Stimulated activated naive B cell treated with anti-CD40 and anti-IgM and Interleukin-4, amounts not matched to agents 10 μg/mL and 1 μg/mL and 100 μg/mL, for 72 hours (primary cell): ENCODE measurements around the gene TAC4.

Experiments
- ATAC-seq, 2 donors: fragments of 150-1000 bp; cut with Tn5 transposase; replicated peaks; 2 replicates each; pipeline ENCODE4 v1.10.0; 2021; ENCODE audit warnings: moderate library complexity in 1 of 2
- DNase-seq: peaks from one replicate; pipeline ENCODE4 v3.0.0; 2021
- H3K27ac Mint-ChIP-seq: one replicate; pipeline ENCODE4 v1.8.0; 2022; ENCODE audit warnings: mild to moderate bottlenecking, mixed read lengths
- H3K27me3 Mint-ChIP-seq, 2 donors: one replicate each; pipeline ENCODE4 v1.8.0; 2022; ENCODE audit warnings: mixed read lengths in 2 of 2
- H3K36me3 Mint-ChIP-seq, 2 donors: one replicate each; pipeline ENCODE4 v1.8.0; 2022; ENCODE audit warnings: mixed read lengths in 2 of 2, mild to moderate bottlenecking in 1 of 2
- H3K4me1 Mint-ChIP-seq, 2 donors: one replicate each; pipeline ENCODE4 v1.8.0; 2022; ENCODE audit warnings: mixed read lengths in 2 of 2, mild to moderate bottlenecking in 1 of 2
- H3K4me3 Mint-ChIP-seq, 2 donors: one replicate each; pipeline ENCODE4 v1.8.0; 2022; ENCODE audit warnings: mild to moderate bottlenecking in 2 of 2, mixed read lengths in 2 of 2, moderate library complexity in 1 of 2
- H3K9me3 Mint-ChIP-seq, 2 donors: one replicate each; pipeline ENCODE4 v1.8.0; 2022; ENCODE audit warnings: mixed read lengths in 2 of 2, mild to moderate bottlenecking in 1 of 2

Gene TAC4

GRCh38 chr17:49821916-49822315 lies 26.0 kb downstream of the TAC4 start:
- peaks cover 0 to 4% of the 10 kb centered on the region in 2 donors for H3K4me1 Mint-ChIP-seq
- no peak overlapping the region for H3K4me3 Mint-ChIP-seq
- H3K27ac Mint-ChIP-seq, result no peak overlapping the region
- ATAC-seq (no peak), DNase-seq (no peak)
- no peaks in the 10 kb centered on the region for H3K27me3 Mint-ChIP-seq
- no peaks in the 10 kb centered on the region for H3K9me3 Mint-ChIP-seq
- H3K36me3 Mint-ChIP-seq, result peaks cover 21 to 50% of the 10 kb centered on the region in 2 donors

- no peak overlapping the region for H3K27ac Mint-ChIP-seq
- H3K27me3 Mint-ChIP-seq, result no peaks in the 10 kb centered on the region
- H3K4me3 Mint-ChIP-seq, result no peak overlapping the region
- no peak for ATAC-seq
- H3K9me3 Mint-ChIP-seq, result no peaks in the 10 kb centered on the region
- peaks cover 26 to 54% of the 10 kb centered on the region in 2 donors for H3K36me3 Mint-ChIP-seq
- DNase-seq, result no peak
- H3K4me1 Mint-ChIP-seq, result peaks cover 0 to 4% of the 10 kb centered on the region in 2 donors
Observed at GRCh38 chr17:49821466-49821865, 26.4 kb downstream of the TAC4 start.

- H3K36me3 Mint-ChIP-seq, result peaks cover 26 to 50% of the 10 kb centered on the region in 2 donors
- H3K4me3 Mint-ChIP-seq, result no peak overlapping the region
- no peaks in the 10 kb centered on the region for H3K9me3 Mint-ChIP-seq
- DNase-seq, result no peak
- H3K27ac Mint-ChIP-seq, result no peak overlapping the region
- no peaks in the 10 kb centered on the region for H3K27me3 Mint-ChIP-seq
- no peak for ATAC-seq
- H3K4me1 Mint-ChIP-seq, result peaks cover 0 to 4% of the 10 kb centered on the region in 2 donors
Observed at GRCh38 chr17:49820773-49821172, 27.1 kb downstream of the TAC4 start.

- Mint-ChIP-seq H3K4me3 (no peak overlapping the region), H3K4me1 (peaks cover 0 to 4% of the 10 kb centered on the region in 2 donors), H3K9me3 (no peaks in the 10 kb centered on the region), H3K36me3 (peaks cover 29 to 44% of the 10 kb centered on the region in 2 donors), H3K27ac (no peak overlapping the region), H3K27me3 (no peaks in the 10 kb centered on the region)
- DNase-seq (no peak), ATAC-seq (no peak)
Observed at GRCh38 chr17:49819651-49820050, 28.2 kb downstream of the TAC4 start.

- H3K27me3 Mint-ChIP-seq, result no peaks in the 10 kb centered on the region
- H3K4me3 Mint-ChIP-seq, result no peak overlapping the region
- DNase-seq (no peak), ATAC-seq (no peak)
- peak overlapping the region; percentile 9 for H3K27ac Mint-ChIP-seq
- H3K4me1 Mint-ChIP-seq, result peaks cover 0 to 4% of the 10 kb centered on the region in 2 donors
- H3K36me3 Mint-ChIP-seq, result peaks cover 27 to 45% of the 10 kb centered on the region in 2 donors
- no peaks in the 10 kb centered on the region for H3K9me3 Mint-ChIP-seq
Observed at GRCh38 chr17:49819138-49819537, 28.7 kb downstream of the TAC4 start.

- no peak overlapping the region for H3K27ac Mint-ChIP-seq
- no peaks in the 10 kb centered on the region for H3K27me3 Mint-ChIP-seq
- DNase-seq, result no peak
- H3K4me3 Mint-ChIP-seq, result no peak overlapping the region
- no peak for ATAC-seq
- no peaks in the 10 kb centered on the region for H3K9me3 Mint-ChIP-seq
- peaks cover 31 to 53% of the 10 kb centered on the region in 2 donors for H3K36me3 Mint-ChIP-seq
- peaks cover 0 to 4% of the 10 kb centered on the region in 2 donors for H3K4me1 Mint-ChIP-seq
Observed at GRCh38 chr17:49817993-49818392, 29.9 kb downstream of the TAC4 start.

- H3K36me3 Mint-ChIP-seq, result peaks cover 25 to 42% of the 10 kb centered on the region in 2 donors
- no peaks in the 10 kb centered on the region for H3K27me3 Mint-ChIP-seq
- no peak for DNase-seq
- no peak overlapping the region for H3K27ac Mint-ChIP-seq
- H3K4me1 Mint-ChIP-seq, result peaks cover 0 to 4% of the 10 kb centered on the region in 2 donors
- no peak for ATAC-seq
- no peaks in the 10 kb centered on the region for H3K9me3 Mint-ChIP-seq
- no peak overlapping the region for H3K4me3 Mint-ChIP-seq
Observed at GRCh38 chr17:49815761-49816281, 32.0 kb downstream of the TAC4 start.

- DNase-seq (no peak), ATAC-seq (no peak)
- Mint-ChIP-seq H3K27me3 (no peaks in the 10 kb centered on the region), H3K36me3 (peaks cover 26 to 46% of the 10 kb centered on the region in 2 donors), H3K4me3 (no peak overlapping the region), H3K4me1 (peaks cover 0 to 4% of the 10 kb centered on the region in 2 donors), H3K27ac (no peak overlapping the region), H3K9me3 (no peaks in the 10 kb centered on the region)
Observed at GRCh38 chr17:49814781-49815529, 32.9 kb downstream of the TAC4 start.

- Mint-ChIP-seq H3K9me3 (no peaks in the 10 kb centered on the region), H3K4me1 (peaks cover 8 to 9% of the 10 kb centered on the region in 2 donors), H3K36me3 (peaks cover 27 to 50% of the 10 kb centered on the region in 2 donors), H3K27me3 (no peaks in the 10 kb centered on the region), H3K27ac (no peak overlapping the region), H3K4me3 (no peak overlapping the region)
- ATAC-seq (no peak), DNase-seq (no peak)
Observed at GRCh38 chr17:49809056-49809455, 38.8 kb downstream of the TAC4 start.

GRCh38 chr17:49798738-49799137 lies 49.1 kb downstream of the TAC4 start:
- DNase-seq (no peak), ATAC-seq (no peak)
- H3K4me1 Mint-ChIP-seq, result peaks cover 9 to 24% of the 10 kb centered on the region in 2 donors
- no peak overlapping the region for H3K4me3 Mint-ChIP-seq
- peaks cover 22 to 35% of the 10 kb centered on the region in 2 donors for H3K36me3 Mint-ChIP-seq
- no peaks in the 10 kb centered on the region for H3K27me3 Mint-ChIP-seq
- no peaks in the 10 kb centered on the region for H3K9me3 Mint-ChIP-seq
- no peak overlapping the region for H3K27ac Mint-ChIP-seq

GRCh38 chr17:49798182-49798581 lies 49.7 kb downstream of the TAC4 start:
- Mint-ChIP-seq H3K4me3 (no peak overlapping the region), H3K4me1 (peaks cover 11 to 24% of the 10 kb centered on the region in 2 donors), H3K27me3 (no peaks in the 10 kb centered on the region), H3K9me3 (no peaks in the 10 kb centered on the region), H3K27ac (peak overlapping the region; percentile 66), H3K36me3 (peaks cover 24 to 35% of the 10 kb centered on the region in 2 donors)
- no peak for ATAC-seq
- no peak for DNase-seq

- Mint-ChIP-seq H3K4me3 (peak overlapping the region; percentile 37 to 60), H3K27ac (peak overlapping the region; percentile 44), H3K9me3 (no peaks in the 10 kb centered on the region), H3K4me1 (peaks cover 14 to 35% of the 10 kb centered on the region in 2 donors), H3K36me3 (peaks cover 25 to 47% of the 10 kb centered on the region in 2 donors), H3K27me3 (no peaks in the 10 kb centered on the region)
- no peak for DNase-seq
- ATAC-seq, result peak; percentile 87 to 90
Observed at GRCh38 chr17:49795372-49795771, 52.5 kb downstream of the TAC4 start.

GRCh38 chr17:49793309-49793708 lies 54.6 kb downstream of the TAC4 start:
- ATAC-seq, result no peak
- DNase-seq, result no peak
- H3K27ac Mint-ChIP-seq, result no peak overlapping the region
- H3K4me1 Mint-ChIP-seq, result peaks cover 22 to 49% of the 10 kb centered on the region in 2 donors
- H3K36me3 Mint-ChIP-seq, result peaks cover 34 to 52% of the 10 kb centered on the region in 2 donors
- H3K27me3 Mint-ChIP-seq, result no peaks in the 10 kb centered on the region
- H3K4me3 Mint-ChIP-seq, result no peak overlapping the region
- H3K9me3 Mint-ChIP-seq, result no peaks in the 10 kb centered on the region

- no peak for DNase-seq
- no peaks in the 10 kb centered on the region for H3K27me3 Mint-ChIP-seq
- peaks cover 23 to 40% of the 10 kb centered on the region in 2 donors for H3K4me1 Mint-ChIP-seq
- peak overlapping the region; percentile 91 to 97 for H3K4me3 Mint-ChIP-seq
- H3K36me3 Mint-ChIP-seq, result peaks cover 27 to 40% of the 10 kb centered on the region in 2 donors
- no peaks in the 10 kb centered on the region for H3K9me3 Mint-ChIP-seq
- H3K27ac Mint-ChIP-seq, result peak overlapping the region; percentile 99
- ATAC-seq, result no peak
Observed at GRCh38 chr17:49789243-49789578, 58.7 kb downstream of the TAC4 start.
